PFSK-1 (cell line): ENCODE results near the gene IGF2BP2.

Source experiments
- POLR2AphosphoS5 ChIP-seq: IDR thresholded peaks from 2 replicates; pipeline ENCODE4 v1.6.1; 2012; ENCODE audit warnings: low read depth, mild to moderate bottlenecking, control low read depth, low read length, moderate library complexity
- REST ChIP-seq, 2 experiments: IDR thresholded peaks; 2 replicates each; pipeline versions ENCODE4 v1.6.1 to v1.8.0; 2011 to 2012; ENCODE audit warnings: low read depth in 2 of 2, low read length in 2 of 2, control low read depth in 1 of 2, inconsistent platforms in 1 of 2, mild to moderate bottlenecking in 1 of 2, moderate library complexity in 1 of 2; ENCODE audit not compliant: insufficient read depth in 1 of 2
- TAF1 ChIP-seq: IDR thresholded peaks from 2 replicates; pipeline ENCODE4 v1.6.1; 2012; ENCODE audit warnings: low read length, control low read depth, borderline replicate concordance; ENCODE audit not compliant: insufficient read depth

GRCh38 chr3:185677146-185677829 lies 147.6 kb downstream of the IGF2BP2 start:
- TF ChIP-seq POLR2AphosphoS5 (no peak), TAF1 (no peak), REST (IDR thresholded peaks at IDR 0.05; ENCODE audit: insufficient read depth in 1 of 2, low read depth in 2 of 2, low read length in 2 of 2) (no peak)
